Lower leg skin (tissue), 3 donors: Measurements from ENCODE around the gene TRIM44.

ENCODE experiments used
- CTCF ChIP-seq, 3 donors: fragments of 450-650 bp; IDR thresholded peaks; one replicate each; pipeline ENCODE4 v1.5.1; 2016; ENCODE audit warnings: antibody characterized with exemption in 3 of 3, mild to moderate bottlenecking in 3 of 3, moderate library complexity in 2 of 3
- POLR2A ChIP-seq, 2 donors: fragments of 450-650 bp; IDR thresholded peaks; one replicate each; pipeline ENCODE4 v1.6.1; 2016 to 2017; ENCODE audit warnings: antibody characterized with exemption in 2 of 2, mild to moderate bottlenecking in 1 of 2, moderate library complexity in 1 of 2

- TF ChIP-seq CTCF (IDR thresholded peaks at IDR 0.05): no peak
- TF ChIP-seq POLR2A (IDR thresholded peaks at IDR 0.05): no peak
Measured at GRCh38 chr11:35791088-35791958, 128.7 kb downstream of the TRIM44 start.
